Measurements from ENCODE around the gene TMEM239. TPM values are rescaled to one million over a fixed set of nuclear protein-coding genes. Genes with fewer than 3 reads are reported as not detected.

The TMEM239 gene
- total and polyA plus RNA-seq, 2 of the 8 experiments (the other 6 are each of a cell fraction or from before 2014, with no cell fraction given), result not detected

DNA sequence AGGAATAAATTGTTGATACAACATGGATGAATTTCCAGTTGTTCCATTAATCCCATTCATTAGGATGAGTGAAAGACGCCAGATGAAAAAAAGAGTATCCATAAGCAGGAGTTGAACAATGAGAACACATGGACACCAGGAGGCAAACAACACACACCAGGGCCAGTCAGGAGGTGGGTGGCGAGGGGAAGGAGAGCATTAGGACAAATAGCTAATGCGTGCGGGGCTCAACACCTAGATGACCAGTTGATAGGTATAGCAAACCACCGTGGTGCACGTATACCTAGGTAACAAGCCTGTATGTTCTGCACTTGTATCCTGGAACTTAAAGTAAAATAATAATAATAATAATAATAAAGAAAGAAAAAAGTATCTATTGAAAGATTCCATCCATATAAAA lies 13.2 kb downstream of the TMEM239 start:
- no peak overlapping the region for H3K4me2 ChIP-seq (ENCODE audit: insufficient read depth in 1 of 2, low read depth in 2 of 2, low read length in 2 of 2)
- peaks cover 0 to 1% (median 0%) of the 10 kb centered on the region in 4 experiments; a peak in 1 of 7 replicates for H3K27me3 ChIP-seq (replicated peaks in 1 of 4; ENCODE audit: control insufficient read depth in 3 of 4, extremely low read depth in 1 of 4, insufficient read depth in 3 of 4, low read length in 3 of 4)
- H2AFZ ChIP-seq (ENCODE audit: low read length), result no peak overlapping the region
- no peaks in the 10 kb centered on the region for H4K20me1 ChIP-seq (replicated peaks in 1 of 2; ENCODE audit: control insufficient read depth in 1 of 2, insufficient read depth in 2 of 2, low read length in 2 of 2)
- H3K4me3 ChIP-seq (ENCODE audit: extremely low read depth in 1 of 4, insufficient read depth in 2 of 4, low read depth in 3 of 4, low read length in 4 of 4), result no peak overlapping the region
- no peak overlapping the region for H4K91ac ChIP-seq (replicated peaks; ENCODE audit: insufficient read length, low read length)
- no peak overlapping the region for H2BK20ac ChIP-seq (ENCODE audit: low read length)
- DNase-seq (ENCODE audit: low read depth in 1 of 2, low spot score in 2 of 2) (no peak), FAIRE-seq (no peak)
- no peak overlapping the region for H4K8ac ChIP-seq (ENCODE audit: extremely low read depth, insufficient read depth, low read length)
- no peak overlapping the region for H3K18ac ChIP-seq (ENCODE audit: extremely low read depth, low read length)
- no peak overlapping the region for H3K56ac ChIP-seq (replicated peaks; ENCODE audit: insufficient read length, low read depth, low read length)
- no peaks in the 10 kb centered on the region for H3K9me3 ChIP-seq (ENCODE audit: insufficient read depth in 2 of 2, low read depth in 1 of 2, low read length in 1 of 2)
- H2BK12ac ChIP-seq (ENCODE audit: low read depth, low read length), result no peak overlapping the region
- no peak overlapping the region for H2BK120ac ChIP-seq (replicated peaks; ENCODE audit: low read depth, low read length)
- no peaks in the 10 kb centered on the region for H3K36me3 ChIP-seq (ENCODE audit: control insufficient read depth in 2 of 4, insufficient read depth in 4 of 4, low read length in 3 of 4)
- no peak overlapping the region for H3K23ac ChIP-seq (ENCODE audit: insufficient read length)
- no peak overlapping the region for H3K14ac ChIP-seq (ENCODE audit: insufficient read length)
- no peak overlapping the region for H4K5ac ChIP-seq (ENCODE audit: insufficient read length, low read depth, low read length)
- H3K4me1 ChIP-seq (replicated peaks in 1 of 4; ENCODE audit: control insufficient read depth in 3 of 4, insufficient read depth in 4 of 4, low read length in 3 of 4), result no peaks in the 10 kb centered on the region; a peak in 1 of 7 replicates
- no peak overlapping the region for H3K27ac ChIP-seq (ENCODE audit: low read depth, low read length)
- CTCF ChIA-PET (ENCODE audit: partially characterized antibody), result no interaction called here
- H3K79me2 ChIP-seq (ENCODE audit: control insufficient read depth in 1 of 2, insufficient read depth in 2 of 2, low read length in 2 of 2), result no peaks in the 10 kb centered on the region
- H3K9ac ChIP-seq (replicated peaks in 1 of 4; ENCODE audit: extremely low read depth in 1 of 4, low read depth in 3 of 4, low read length in 3 of 4), result no peak overlapping the region
- POLR2A ChIA-PET (ENCODE audit: partially characterized antibody), result no interaction called here
- no peak overlapping the region for H2AK5ac ChIP-seq (ENCODE audit: low read depth, low read length)
- H3K79me1 ChIP-seq (ENCODE audit: low read depth, low read length), result no peaks in the 10 kb centered on the region
- no peak overlapping the region for H2BK15ac ChIP-seq (ENCODE audit: low read length)
- no peak overlapping the region for H2BK5ac ChIP-seq (ENCODE audit: low read depth, low read length)
- no peaks in the 10 kb centered on the region for H3K23me2 ChIP-seq (ENCODE audit: low read depth, low read length)
- no peak overlapping the region for H3K4ac ChIP-seq (replicated peaks; ENCODE audit: insufficient read length, low read depth, low read length)
- WGBS, 2 experiments (ENCODE audit: extremely low coverage in 1 of 2, insufficient coverage in 1 of 2, insufficient read length in 1 of 2, insufficient replicate concordance in 2 of 2, low coverage in 1 of 2, low lambda C conversion rate in 2 of 2, missing lambda C conversion rate in 1 of 2), result 83% methylated on average over 6 of the region's 6 CpGs; no CpG with 5 or more reads in 1 of the 2 experiments
- TF ChIP-seq EGR1 (IDR thresholded peaks at IDR 0.05; ENCODE audit: borderline replicate concordance, low read depth, low read length) (no peak), TAF7 (optimal IDR thresholded peaks at IDR 0.05; ENCODE audit: borderline replicate concordance, low read depth, low read length) (no peak), JUND (IDR thresholded peaks at IDR 0.05; ENCODE audit: low read length) (no peak), SP1 (IDR thresholded peaks at IDR 0.05; ENCODE audit: low read depth, low read length) (no peak), GTF2F1 (IDR thresholded peaks at IDR 0.05; ENCODE audit: borderline replicate concordance, low read depth, low read length) (no peak), BACH1 (IDR thresholded peaks at IDR 0.05; ENCODE audit: low read length) (no peak), TCF12 (IDR thresholded peaks at IDR 0.05; ENCODE audit: low read depth, low read length) (no peak), FOSL1 (IDR thresholded peaks at IDR 0.05; ENCODE audit: insufficient read depth, low read depth, low read length) (no peak), SUZ12 (IDR thresholded peaks at IDR 0.05; ENCODE audit: low read length) (no peak), TEAD4 (IDR thresholded peaks at IDR 0.05; ENCODE audit: low read depth, low read length) (no peak), HDAC2 (IDR thresholded peaks at IDR 0.05; ENCODE audit: borderline replicate concordance in 1 of 2, low read depth in 2 of 2, low read length in 2 of 2) (no peak)
- TF ChIP-seq, protein P1, sequence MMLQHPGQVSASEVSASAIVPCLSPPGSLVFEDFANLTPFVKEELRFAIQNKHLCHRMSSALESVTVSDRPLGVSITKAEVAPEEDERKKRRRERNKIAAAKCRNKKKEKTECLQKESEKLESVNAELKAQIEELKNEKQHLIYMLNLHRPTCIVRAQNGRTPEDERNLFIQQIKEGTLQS (IDR thresholded peaks at IDR 0.05; ENCODE audit: insufficient read depth, low read depth, low read length), result no peak
- TF ChIP-seq, protein P2, sequence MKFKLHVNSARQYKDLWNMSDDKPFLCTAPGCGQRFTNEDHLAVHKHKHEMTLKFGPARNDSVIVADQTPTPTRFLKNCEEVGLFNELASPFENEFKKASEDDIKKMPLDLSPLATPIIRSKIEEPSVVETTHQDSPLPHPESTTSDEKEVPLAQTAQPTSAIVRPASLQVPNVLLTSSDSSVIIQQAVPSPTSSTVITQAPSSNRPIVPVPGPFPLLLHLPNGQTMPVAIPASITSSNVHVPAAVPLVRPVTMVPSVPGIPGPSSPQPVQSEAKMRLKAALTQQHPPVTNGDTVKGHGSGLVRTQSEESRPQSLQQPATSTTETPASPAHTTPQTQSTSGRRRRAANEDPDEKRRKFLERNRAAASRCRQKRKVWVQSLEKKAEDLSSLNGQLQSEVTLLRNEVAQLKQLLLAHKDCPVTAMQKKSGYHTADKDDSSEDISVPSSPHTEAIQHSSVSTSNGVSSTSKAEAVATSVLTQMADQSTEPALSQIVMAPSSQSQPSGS (IDR thresholded peaks at IDR 0.05; ENCODE audit: low read length), result no peak

All from H1 (cell line).